HepG2 (cell line): Measurements from ENCODE around the gene PALMD. TPM values are rescaled to one million over a fixed set of nuclear protein-coding genes. Genes with fewer than 3 reads are reported as not detected.

Experiments used
- ATAC-seq: fragments of 200-7000 bp; cut with Tn5 transposase; 3 replicates; pipeline ENCODE4 v1.9.1; 2020; ENCODE audit warnings: mild to moderate bottlenecking, moderate library complexity
- BruUV-seq: library from RNA; stranded (reverse); fragments of 400-500 nt; replicated peaks from 2 replicates; lab custom pipeline; 2021; lab: Mats Ljungman, UMichigan
- CTCF ChIA-PET: fragments of 300-600 bp; formaldehyde crosslinking; extraction: SDS; loops from one replicate; lab custom pipeline; 2021; ENCODE audit warnings: low total read pairs, inconsistent platforms, low intra/inter-chr PET ratio; lab: Yijun Ruan, JAX
- POLR2A ChIA-PET: fragments of 350-600 bp; sonication (Branson Sonifier 250); formaldehyde crosslinking; loops from one replicate; lab custom pipeline; 2020; ENCODE audit warnings: antibody characterized with exemption, inconsistent platforms; lab: Yijun Ruan, JAX
- DNase-seq: peaks from one replicate; pipeline ENCODE4 v3.0.0-alpha.2; 2015; ENCODE audit warnings: low spot score
- FAIRE-seq: peaks from 3 replicates; lab custom pipeline; 2011; peaks lifted over from hg19 to GRCh38; lab: Jason Lieb, UNC
- H2AFZ ChIP-seq: one replicate; pipeline ENCODE4 v1.6.1; 2011; ENCODE audit warnings: low read length, inconsistent platforms
- H3K27ac ChIP-seq: fragments of 300-600 bp; 3 replicates; pipeline ENCODE4 v1.8.0; 2011; ENCODE audit warnings: mixed run types, mild to moderate bottlenecking, mixed read lengths, low read length, inconsistent platforms; ENCODE audit not compliant: insufficient read depth; ENCODE audit errors: extremely low read length
- H3K27me3 ChIP-seq, 2 experiments: fragments of 200-600 bp in 1 of 2; 2 replicates in 1 of 2; 3 replicates in 1 of 2; pipeline versions ENCODE4 v1.6.0 to v1.8.0; 2011; ENCODE audit warnings: low read length in 2 of 2, mild to moderate bottlenecking in 2 of 2, moderate library complexity in 2 of 2, inconsistent platforms in 1 of 2; ENCODE audit not compliant: insufficient read depth in 2 of 2, control insufficient read depth in 1 of 2
- H3K36me3 ChIP-seq, 2 experiments: fragments of 200-600 bp in 1 of 2; replicated peaks in 1 of 2; 2 replicates in 1 of 2; 3 replicates in 1 of 2; pipeline versions ENCODE4 v1.5.1 to v1.8.0; 2011; ENCODE audit warnings: low read length in 2 of 2, inconsistent platforms in 1 of 2; ENCODE audit not compliant: insufficient read depth in 2 of 2, control insufficient read depth in 1 of 2
- H3K4me1 ChIP-seq: 2 replicates; pipeline ENCODE4 v1.5.1; 2012; ENCODE audit warnings: low read length, inconsistent platforms; ENCODE audit not compliant: insufficient read depth
- H3K4me2 ChIP-seq: 2 replicates; pipeline ENCODE4 v1.6.0; 2011; ENCODE audit warnings: low read depth, low read length, inconsistent platforms
- H3K4me3 ChIP-seq, 3 experiments: fragments of 200-600 bp in 1 of 3; sonication (generic), shearing (Covaris generic) in 1 of 3; replicated peaks in 1 of 3; 2 replicates each; pipeline ENCODE4 v1.5.1; 2011 to 2016; ENCODE audit warnings: low read length in 3 of 3, inconsistent platforms in 2 of 3, low read depth in 2 of 3, mild to moderate bottlenecking in 2 of 3, control low read depth in 1 of 3, mixed read lengths in 1 of 3; ENCODE audit not compliant: insufficient read depth in 1 of 3
- H3K79me2 ChIP-seq: one replicate; pipeline ENCODE4 v1.6.1; 2011; ENCODE audit warnings: low read length, inconsistent platforms; ENCODE audit not compliant: insufficient read depth
- H3K9ac ChIP-seq: 2 replicates; pipeline ENCODE4 v1.6.0; 2011; ENCODE audit warnings: mild to moderate bottlenecking, low read depth, low read length, inconsistent platforms; ENCODE audit not compliant: insufficient read depth
- H3K9me3 ChIP-seq: 2 replicates; pipeline ENCODE4 v1.5.1; 2012; ENCODE audit warnings: mild to moderate bottlenecking, low read length
- H4K20me1 ChIP-seq: 2 replicates; pipeline ENCODE4 v1.6.0; 2011; ENCODE audit warnings: inconsistent platforms, mild to moderate bottlenecking, low read length, moderate library complexity; ENCODE audit not compliant: insufficient read depth
- ADNP ChIP-seq: sonication (generic); formaldehyde crosslinking; IDR thresholded peaks from 2 replicates; pipeline ENCODE4 v1.4.0; 2020; ENCODE audit warnings: missing genetic modification reagents
- CHD2 ChIP-seq: IDR thresholded peaks from 2 replicates; pipeline ENCODE4 v1.6.1; 2011; ENCODE audit warnings: low read depth, low read length, improper control_type of control experiment
- HDAC1 ChIP-seq: sonication (generic); formaldehyde crosslinking; IDR thresholded peaks from 2 replicates; pipeline ENCODE4 v1.5.1; 2020; ENCODE audit warnings: mild to moderate bottlenecking, missing genetic modification reagents
- HOXD1 ChIP-seq: sonication (generic); formaldehyde crosslinking; IDR thresholded peaks from 2 replicates; pipeline ENCODE4 v1.5.0; 2020; ENCODE audit warnings: missing genetic modification reagents
- NR1H2 ChIP-seq: sonication (generic); formaldehyde crosslinking; IDR thresholded peaks from 2 replicates; pipeline ENCODE4 v1.8.1; 2022; ENCODE audit warnings: low read depth, missing genetic modification reagents, borderline replicate concordance
- ZFP36L2 ChIP-seq: sonication (generic); formaldehyde crosslinking; IDR thresholded peaks from 2 replicates; pipeline ENCODE4 v1.4.0; 2020; ENCODE audit warnings: missing genetic modification reagents
- ZNF143 ChIP-seq: sonication (generic); formaldehyde crosslinking; IDR thresholded peaks from 2 replicates; pipeline ENCODE4 v1.4.0; 2020; ENCODE audit warnings: missing genetic modification reagents
- ZNF615 ChIP-seq: sonication (generic); formaldehyde crosslinking; IDR thresholded peaks from 2 replicates; pipeline ENCODE4 v1.5.0; 2020; ENCODE audit warnings: mild to moderate bottlenecking, missing genetic modification reagents, borderline replicate concordance
- ZNF713 ChIP-seq: sonication (generic); formaldehyde crosslinking; IDR thresholded peaks from 2 replicates; pipeline ENCODE4 v1.4.0; 2020; ENCODE audit warnings: mild to moderate bottlenecking, missing genetic modification reagents
- WGBS: methylation state at CpG from one replicate; pipeline ENCODE4 v1.1.6; 2017; ENCODE audit warnings: low lambda C conversion rate; 5-methylcytosine and 5-hydroxymethylcytosine counted together
- in situ Hi-C: cut with HindIII; loops from 2 replicates; pipeline ENCODE4 v1.10.0; 2017; ENCODE audit warnings: low pct_unique_long_range_greater_than_20kb; ENCODE audit not compliant: extremely low pct_ligation_motif_present
- intact Hi-C: fragments of 100-400 bp; cut with micrococcal nuclease; formaldehyde crosslinking; loops from one replicate; pipeline ENCODE4 v1.10.0; 2022; ENCODE audit not compliant: unreplicated experiment
- polyA plus RNA-seq, 8 experiments: library from polyadenylated mRNA; depleted of rRNA in 3 of 8; stranded (reverse) in 7 of 8; unstranded in 1 of 8; fragments of >200 nt; fragmentation: Illumina TruSeq in 4 of 8; extraction: Trizol in 4 of 8; gene quantifications; 2 replicates each; pipeline versions ENCODE4 v1.2.1 to v1.2.3, GENCODE V29; 2011 to 2016; ENCODE audit warnings: low read depth in 4 of 8, missing spikeins in 1 of 8, mixed read lengths in 1 of 8; ENCODE audit not compliant: insufficient read depth in 1 of 8
- total RNA-seq, 5 experiments: library from RNA; depleted of rRNA; stranded (reverse); fragments of >200 nt; fragmentation: Illumina TruSeq; extraction: Trizol; gene quantifications; 2 replicates each; pipeline ENCODE4 v1.2.3, GENCODE V29; 2016; ENCODE audit warnings: low read depth in 1 of 5
- TF ChIP-seq, protein P1 (sequence below): sonication (generic); formaldehyde crosslinking; IDR thresholded peaks from 2 replicates; pipeline ENCODE4 v1.5.0; 2020; ENCODE audit warnings: mild to moderate bottlenecking, missing genetic modification reagents, borderline replicate concordance
- TF ChIP-seq, protein P2 (sequence below), 2 experiments: sonication (generic) in 1 of 2; formaldehyde crosslinking in 1 of 2; IDR thresholded peaks; 2 replicates each; pipeline versions ENCODE4 v1.4.0 to v1.6.1; 2018 to 2020; ENCODE audit warnings: missing genetic modification reagents in 2 of 2, borderline replicate concordance in 1 of 2, low read depth in 1 of 2, mild to moderate bottlenecking in 1 of 2, missing biosample characterization in 1 of 2
- TF ChIP-seq, protein P3 (sequence below): sonication (generic); formaldehyde crosslinking; IDR thresholded peaks from 2 replicates; pipeline ENCODE4 v1.8.0; 2022; ENCODE audit warnings: mild to moderate bottlenecking, missing genetic modification reagents; ENCODE audit not compliant: insufficient replicate concordance

PALMD gene
- total and polyA plus RNA-seq, 2 of the 13 experiments (the other 11 are each of a cell fraction or from before 2014, with no cell fraction given) = 5.5 to 31.1 TPM

DNA sequence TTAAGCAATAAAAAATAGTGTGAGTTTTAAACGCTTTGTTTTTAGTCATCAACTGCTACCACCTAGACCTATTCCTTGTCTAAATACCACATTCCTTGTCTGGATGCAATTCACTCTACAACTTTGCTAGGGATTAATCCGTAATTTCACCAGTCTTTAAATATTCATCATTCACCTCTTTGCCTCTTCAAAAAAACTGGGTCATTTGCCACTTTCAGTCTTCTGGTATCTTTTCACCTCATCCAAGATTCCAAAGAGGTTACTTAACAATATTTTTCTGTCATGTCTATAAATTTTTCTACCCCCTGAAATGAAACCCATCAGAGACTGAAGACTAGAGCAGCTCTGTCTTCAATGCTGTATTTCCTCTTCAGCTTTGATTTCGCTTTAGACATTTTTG is 9.5 kb downstream of the PALMD start:
- Histone ChIP-seq H3K4me1 (peaks cover 13% of the 10 kb centered on the region), H3K36me3 (no peaks in the 10 kb centered on the region), H3K79me2 (peaks cover 6% of the 10 kb centered on the region), H3K4me3 (no peak overlapping the region), H3K4me2 (no peak overlapping the region), H3K9me3 (no peaks in the 10 kb centered on the region), H2AFZ (no peak overlapping the region), H4K20me1 (no peaks in the 10 kb centered on the region; the same call in 1 of the 2 replicates), H3K27me3 (no peaks in the 10 kb centered on the region), H3K9ac (no peak overlapping the region), H3K27ac (no peak overlapping the region)
- no peak for FAIRE-seq
- BruUV-seq = no TSS peak
- WGBS = 97% methylated on average over 3 of the region's 3 CpGs
- ChIA-PET POLR2A (no interaction called here), CTCF (no interaction called here)
- TF ChIP-seq ZNF615 (CRISPR knock-in tag) (no peak), NR1H2 (CRISPR knock-in tag) (no peak), CHD2 (no peak), HDAC1 (CRISPR knock-in tag) (no peak), HOXD1 (CRISPR knock-in tag) (no peak), ADNP (CRISPR knock-in tag) (no peak), ZFP36L2 (CRISPR knock-in tag) (no peak), ZNF143 (CRISPR knock-in tag) (no peak), ZNF713 (CRISPR knock-in tag) (no peak)
- TF ChIP-seq, protein P1, sequence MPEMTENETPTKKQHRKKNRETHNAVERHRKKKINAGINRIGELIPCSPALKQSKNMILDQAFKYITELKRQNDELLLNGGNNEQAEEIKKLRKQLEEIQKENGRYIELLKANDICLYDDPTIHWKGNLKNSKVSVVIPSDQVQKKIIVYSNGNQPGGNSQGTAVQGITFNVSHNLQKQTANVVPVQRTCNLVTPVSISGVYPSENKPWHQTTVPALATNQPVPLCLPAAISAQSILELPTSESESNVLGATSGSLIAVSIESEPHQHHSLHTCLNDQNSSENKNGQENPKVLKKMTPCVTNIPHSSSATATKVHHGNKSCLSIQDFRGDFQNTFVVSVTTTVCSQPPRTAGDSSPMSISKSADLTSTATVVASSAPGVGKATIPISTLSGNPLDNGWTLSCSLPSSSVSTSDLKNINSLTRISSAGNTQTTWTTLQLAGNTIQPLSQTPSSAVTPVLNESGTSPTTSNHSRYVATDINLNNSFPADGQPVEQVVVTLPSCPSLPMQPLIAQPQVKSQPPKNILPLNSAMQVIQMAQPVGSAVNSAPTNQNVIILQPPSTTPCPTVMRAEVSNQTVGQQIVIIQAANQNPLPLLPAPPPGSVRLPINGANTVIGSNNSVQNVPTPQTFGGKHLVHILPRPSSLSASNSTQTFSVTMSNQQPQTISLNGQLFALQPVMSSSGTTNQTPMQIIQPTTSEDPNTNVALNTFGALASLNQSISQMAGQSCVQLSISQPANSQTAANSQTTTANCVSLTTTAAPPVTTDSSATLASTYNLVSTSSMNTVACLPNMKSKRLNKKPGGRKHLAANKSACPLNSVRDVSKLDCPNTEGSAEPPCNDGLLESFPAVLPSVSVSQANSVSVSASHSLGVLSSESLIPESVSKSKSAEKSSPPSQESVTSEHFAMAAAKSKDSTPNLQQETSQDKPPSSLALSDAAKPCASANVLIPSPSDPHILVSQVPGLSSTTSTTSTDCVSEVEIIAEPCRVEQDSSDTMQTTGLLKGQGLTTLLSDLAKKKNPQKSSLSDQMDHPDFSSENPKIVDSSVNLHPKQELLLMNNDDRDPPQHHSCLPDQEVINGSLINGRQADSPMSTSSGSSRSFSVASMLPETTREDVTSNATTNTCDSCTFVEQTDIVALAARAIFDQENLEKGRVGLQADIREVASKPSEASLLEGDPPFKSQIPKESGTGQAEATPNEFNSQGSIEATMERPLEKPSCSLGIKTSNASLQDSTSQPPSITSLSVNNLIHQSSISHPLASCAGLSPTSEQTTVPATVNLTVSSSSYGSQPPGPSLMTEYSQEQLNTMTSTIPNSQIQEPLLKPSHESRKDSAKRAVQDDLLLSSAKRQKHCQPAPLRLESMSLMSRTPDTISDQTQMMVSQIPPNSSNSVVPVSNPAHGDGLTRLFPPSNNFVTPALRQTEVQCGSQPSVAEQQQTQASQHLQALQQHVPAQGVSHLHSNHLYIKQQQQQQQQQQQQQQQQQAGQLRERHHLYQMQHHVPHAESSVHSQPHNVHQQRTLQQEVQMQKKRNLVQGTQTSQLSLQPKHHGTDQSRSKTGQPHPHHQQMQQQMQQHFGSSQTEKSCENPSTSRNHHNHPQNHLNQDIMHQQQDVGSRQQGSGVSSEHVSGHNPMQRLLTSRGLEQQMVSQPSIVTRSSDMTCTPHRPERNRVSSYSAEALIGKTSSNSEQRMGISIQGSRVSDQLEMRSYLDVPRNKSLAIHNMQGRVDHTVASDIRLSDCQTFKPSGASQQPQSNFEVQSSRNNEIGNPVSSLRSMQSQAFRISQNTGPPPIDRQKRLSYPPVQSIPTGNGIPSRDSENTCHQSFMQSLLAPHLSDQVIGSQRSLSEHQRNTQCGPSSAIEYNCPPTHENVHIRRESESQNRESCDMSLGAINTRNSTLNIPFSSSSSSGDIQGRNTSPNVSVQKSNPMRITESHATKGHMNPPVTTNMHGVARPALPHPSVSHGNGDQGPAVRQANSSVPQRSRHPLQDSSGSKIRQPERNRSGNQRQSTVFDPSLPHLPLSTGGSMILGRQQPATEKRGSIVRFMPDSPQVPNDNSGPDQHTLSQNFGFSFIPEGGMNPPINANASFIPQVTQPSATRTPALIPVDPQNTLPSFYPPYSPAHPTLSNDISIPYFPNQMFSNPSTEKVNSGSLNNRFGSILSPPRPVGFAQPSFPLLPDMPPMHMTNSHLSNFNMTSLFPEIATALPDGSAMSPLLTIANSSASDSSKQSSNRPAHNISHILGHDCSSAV (CRISPR knock-in tag) = no peak
- TF ChIP-seq, protein P2, sequence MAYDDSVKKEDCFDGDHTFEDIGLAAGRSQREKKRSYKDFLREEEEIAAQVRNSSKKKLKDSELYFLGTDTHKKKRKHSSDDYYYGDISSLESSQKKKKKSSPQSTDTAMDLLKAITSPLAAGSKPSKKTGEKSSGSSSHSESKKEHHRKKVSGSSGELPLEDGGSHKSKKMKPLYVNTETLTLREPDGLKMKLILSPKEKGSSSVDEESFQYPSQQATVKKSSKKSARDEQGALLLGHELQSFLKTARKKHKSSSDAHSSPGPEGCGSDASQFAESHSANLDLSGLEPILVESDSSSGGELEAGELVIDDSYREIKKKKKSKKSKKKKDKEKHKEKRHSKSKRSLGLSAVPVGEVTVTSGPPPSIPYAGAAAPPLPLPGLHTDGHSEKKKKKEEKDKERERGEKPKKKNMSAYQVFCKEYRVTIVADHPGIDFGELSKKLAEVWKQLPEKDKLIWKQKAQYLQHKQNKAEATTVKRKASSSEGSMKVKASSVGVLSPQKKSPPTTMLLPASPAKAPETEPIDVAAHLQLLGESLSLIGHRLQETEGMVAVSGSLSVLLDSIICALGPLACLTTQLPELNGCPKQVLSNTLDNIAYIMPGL (CRISPR knock-in tag; IDR thresholded peaks at IDR 0.05; ENCODE audit: borderline replicate concordance in 1 of 2, low read depth in 1 of 2) = no peak
- TF ChIP-seq, protein P3, sequence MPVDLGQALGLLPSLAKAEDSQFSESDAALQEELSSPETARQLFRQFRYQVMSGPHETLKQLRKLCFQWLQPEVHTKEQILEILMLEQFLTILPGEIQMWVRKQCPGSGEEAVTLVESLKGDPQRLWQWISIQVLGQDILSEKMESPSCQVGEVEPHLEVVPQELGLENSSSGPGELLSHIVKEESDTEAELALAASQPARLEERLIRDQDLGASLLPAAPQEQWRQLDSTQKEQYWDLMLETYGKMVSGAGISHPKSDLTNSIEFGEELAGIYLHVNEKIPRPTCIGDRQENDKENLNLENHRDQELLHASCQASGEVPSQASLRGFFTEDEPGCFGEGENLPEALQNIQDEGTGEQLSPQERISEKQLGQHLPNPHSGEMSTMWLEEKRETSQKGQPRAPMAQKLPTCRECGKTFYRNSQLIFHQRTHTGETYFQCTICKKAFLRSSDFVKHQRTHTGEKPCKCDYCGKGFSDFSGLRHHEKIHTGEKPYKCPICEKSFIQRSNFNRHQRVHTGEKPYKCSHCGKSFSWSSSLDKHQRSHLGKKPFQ (CRISPR knock-in tag) = no peak
- intact Hi-C loops = no loop called here
- no peak for ATAC-seq
- in situ Hi-C loops = no loop called here
- no peak for DNase-seq
